Adipose tissue (tissue), 3 donors: ENCODE results near the gene ARL8A. TPM values are rescaled to one million over a fixed set of nuclear protein-coding genes. Genes with fewer than 3 reads are reported as not detected.
"Not testable (repeated sequence)": the region's sequence is repeated elsewhere in the genome, so short reads cannot be mapped to it uniquely, and the experiment has no call there.

ENCODE experiments used
- H3K27ac ChIP-seq: one replicate; pipeline ENCODE4 v1.5.1; 2013; ENCODE audit warnings: low read depth, low read length
- WGBS, 3 donors: extraction: QIAGEN DNeasy Blood & Tissue Kit; methylation state at CpG; one replicate each; pipeline ENCODE4 v1.1.7; 2013; 5-methylcytosine and 5-hydroxymethylcytosine counted together
- polyA plus RNA-seq, 3 donors: library from polyadenylated mRNA; stranded (reverse); fragments of 200-250 nt; gene quantifications; one replicate each; pipeline ENCODE4 v1.2.3, GENCODE V29; 2013
- donor health status: healthy with polysubstance abuse.
- donor health status: Bipolar disorder and iron deficiency.
- donor health status: healthy.

Gene ARL8A
- polyA plus RNA-seq, 3 donors: 14.3 to 36.4 (median 31.0) TPM

DNA sequence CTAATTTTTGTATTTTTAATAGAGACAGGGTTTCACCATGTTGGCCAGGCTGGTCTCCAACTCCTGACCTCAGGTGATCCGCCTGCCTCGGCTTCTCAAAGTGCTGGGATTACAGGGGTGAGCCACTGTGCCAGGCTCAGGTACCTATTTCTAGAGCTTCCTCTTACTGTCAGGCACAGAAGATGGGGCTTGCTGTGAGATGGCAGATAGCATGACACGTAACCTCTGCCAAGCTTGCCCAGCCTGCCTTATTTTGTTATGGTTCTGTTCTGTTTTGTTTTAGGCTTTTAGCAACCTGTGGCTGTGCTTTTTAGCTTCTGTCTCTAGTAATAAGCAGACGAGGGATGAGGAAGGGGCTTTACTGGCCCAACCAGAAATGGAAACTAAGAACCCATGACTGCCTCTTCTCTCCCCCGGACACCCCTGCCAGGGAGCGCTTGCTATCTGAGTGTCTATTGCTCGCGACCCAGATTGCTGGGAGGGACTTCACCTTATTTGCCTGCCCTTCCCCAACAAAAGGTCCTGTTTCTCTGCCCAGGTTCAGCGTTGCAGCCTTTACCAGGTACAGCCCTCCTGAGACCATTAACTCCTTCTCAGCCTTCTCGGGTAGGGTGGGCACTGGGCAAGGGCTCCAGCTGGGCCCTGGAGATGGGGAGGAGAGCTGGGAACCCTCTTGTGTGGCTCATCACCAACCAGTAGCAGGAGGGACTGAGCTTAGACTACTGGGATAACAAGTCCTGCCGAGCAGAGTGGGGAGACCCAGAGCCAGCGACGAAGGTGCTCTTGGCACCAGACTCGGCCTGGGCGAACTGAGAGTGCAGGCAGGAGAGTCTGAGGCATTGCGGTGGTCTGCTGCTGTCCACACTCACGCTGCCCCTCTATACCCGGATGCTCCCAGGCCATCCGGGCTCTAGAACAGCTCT, 35.6 kb upstream of the ARL8A start:
- WGBS, 3 donors: 70 to 78% (median 77%) methylated on average over 19 of the region's 19 CpGs
- no peak overlapping the region for H3K27ac ChIP-seq

- 85 to 90% (median 88%) methylated on average over 29 of the region's 29 CpGs for WGBS, 3 donors
- H3K27ac ChIP-seq: no peak overlapping the region
Observed at GRCh38 chr1:202176949-202177927, 32.7 kb upstream of the ARL8A start.

DNA sequence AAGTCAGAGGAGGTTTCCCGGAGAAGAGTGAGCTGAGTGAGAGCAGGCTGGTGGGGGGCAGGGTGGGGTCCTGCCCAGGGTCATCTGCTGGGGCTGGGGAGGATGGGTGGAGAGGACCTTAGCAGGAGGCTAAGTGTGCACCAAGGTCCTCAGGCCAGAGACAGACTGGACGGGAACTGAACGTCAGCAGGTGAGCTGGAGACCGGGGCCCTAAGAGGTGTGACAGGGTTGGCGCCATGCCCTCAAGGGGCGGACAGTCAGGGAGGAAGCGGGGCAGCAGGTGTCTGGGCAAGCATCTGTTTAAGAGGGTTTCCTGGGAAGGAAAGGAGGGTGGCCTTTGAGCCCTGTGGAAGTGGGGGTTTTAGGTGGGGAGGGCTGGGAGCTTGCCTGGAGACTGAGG, 29.5 kb upstream of the ARL8A start:
- 80 to 91% (median 80%) methylated on average over 7 of the region's 7 CpGs for WGBS, 3 donors

GRCh38 chr1:202172015-202172355, 27.4 kb upstream of the ARL8A start:
- no peak overlapping the region for H3K27ac ChIP-seq
- 92 to 95% (median 94%) methylated on average over 5 of the region's 5 CpGs for WGBS, 3 donors

More for the DNA sequence above, 29.5 kb upstream of the ARL8A start:
- H3K27ac ChIP-seq: no peak overlapping the region

GRCh38 chr1:202171292-202172014, 26.9 kb upstream of the ARL8A start:
- WGBS, 3 donors: 92 to 95% (median 93%) methylated on average over 11 of the region's 11 CpGs
- no peak overlapping the region for H3K27ac ChIP-seq

DNA sequence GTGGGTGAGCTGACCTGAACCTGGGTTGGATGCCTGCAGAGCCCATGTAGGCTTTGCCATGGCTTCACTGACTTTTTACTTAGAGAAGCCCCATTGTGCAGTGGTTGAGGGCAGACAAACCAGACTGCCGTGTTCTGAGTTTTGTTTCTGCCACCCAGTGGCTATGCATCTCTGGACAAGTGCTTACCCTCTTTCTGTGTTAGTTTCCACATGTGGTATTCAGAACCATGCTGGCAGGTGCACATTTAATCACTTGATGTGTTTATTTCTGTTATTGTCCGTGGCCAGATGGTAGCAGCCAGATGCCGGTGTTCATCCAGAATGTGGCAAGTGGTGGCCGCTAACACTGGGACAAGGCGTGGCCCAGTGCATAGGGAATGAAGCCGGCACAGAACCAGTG, 26.2 kb upstream of the ARL8A start:
- H3K27ac ChIP-seq: no peak overlapping the region
- WGBS, 3 donors: 83 to 86% (median 84%) methylated on average over 6 of the region's 6 CpGs

DNA sequence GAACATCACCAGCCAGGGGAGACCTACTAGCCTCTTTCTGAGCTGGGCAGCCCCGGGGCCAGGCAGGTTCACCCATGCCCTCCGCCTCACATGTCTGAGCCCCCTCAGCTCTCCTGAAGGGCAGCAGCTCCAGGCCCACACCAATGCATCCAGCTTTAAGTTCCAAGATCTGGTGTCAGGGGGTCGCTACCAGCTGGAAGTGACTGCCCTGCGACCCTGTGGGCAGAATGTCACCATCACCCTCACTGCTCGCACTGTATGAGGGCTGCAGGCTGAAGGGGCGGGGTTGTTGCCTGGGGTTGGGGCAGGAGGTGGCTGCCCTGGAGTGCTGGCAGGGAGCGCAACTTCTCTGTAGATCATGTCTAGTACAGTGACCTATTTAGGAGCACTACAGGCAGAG, 24.3 kb upstream of the ARL8A start:
- no peak overlapping the region for H3K27ac ChIP-seq
- WGBS, 3 donors: 94 to 95% (median 94%) methylated on average over 7 of the region's 7 CpGs

GRCh38 chr1:202167708-202168415, 23.3 kb upstream of the ARL8A start:
- 54 to 62% (median 62%) methylated on average over 17 to 18 of the region's 18 CpGs for WGBS, 3 donors
- no peak overlapping the region for H3K27ac ChIP-seq

DNA sequence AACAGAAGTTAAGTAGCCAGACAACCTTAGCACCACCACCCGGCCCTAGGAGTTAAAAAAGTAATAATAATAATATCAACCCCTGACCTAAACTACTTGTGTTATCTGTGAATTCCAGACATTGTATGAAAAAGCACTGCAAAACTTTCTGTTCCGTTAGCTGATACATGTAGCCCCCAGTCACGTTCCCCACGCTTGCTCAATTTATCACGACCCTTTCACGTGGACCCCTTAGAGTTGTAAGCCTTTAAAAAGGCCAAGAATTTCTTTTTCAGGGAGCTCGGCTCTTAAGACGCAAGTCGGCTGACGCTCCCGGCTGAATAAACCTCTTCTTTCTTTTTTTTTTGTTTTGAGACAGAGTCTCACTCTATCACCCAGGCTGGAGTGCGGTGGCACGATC, 22.5 kb upstream of the ARL8A start:
- 76 to 87% (median 78%) methylated on average over 11 to 13 of the region's 13 CpGs for WGBS, 3 donors
- H3K27ac ChIP-seq: not testable (repeated sequence)

DNA sequence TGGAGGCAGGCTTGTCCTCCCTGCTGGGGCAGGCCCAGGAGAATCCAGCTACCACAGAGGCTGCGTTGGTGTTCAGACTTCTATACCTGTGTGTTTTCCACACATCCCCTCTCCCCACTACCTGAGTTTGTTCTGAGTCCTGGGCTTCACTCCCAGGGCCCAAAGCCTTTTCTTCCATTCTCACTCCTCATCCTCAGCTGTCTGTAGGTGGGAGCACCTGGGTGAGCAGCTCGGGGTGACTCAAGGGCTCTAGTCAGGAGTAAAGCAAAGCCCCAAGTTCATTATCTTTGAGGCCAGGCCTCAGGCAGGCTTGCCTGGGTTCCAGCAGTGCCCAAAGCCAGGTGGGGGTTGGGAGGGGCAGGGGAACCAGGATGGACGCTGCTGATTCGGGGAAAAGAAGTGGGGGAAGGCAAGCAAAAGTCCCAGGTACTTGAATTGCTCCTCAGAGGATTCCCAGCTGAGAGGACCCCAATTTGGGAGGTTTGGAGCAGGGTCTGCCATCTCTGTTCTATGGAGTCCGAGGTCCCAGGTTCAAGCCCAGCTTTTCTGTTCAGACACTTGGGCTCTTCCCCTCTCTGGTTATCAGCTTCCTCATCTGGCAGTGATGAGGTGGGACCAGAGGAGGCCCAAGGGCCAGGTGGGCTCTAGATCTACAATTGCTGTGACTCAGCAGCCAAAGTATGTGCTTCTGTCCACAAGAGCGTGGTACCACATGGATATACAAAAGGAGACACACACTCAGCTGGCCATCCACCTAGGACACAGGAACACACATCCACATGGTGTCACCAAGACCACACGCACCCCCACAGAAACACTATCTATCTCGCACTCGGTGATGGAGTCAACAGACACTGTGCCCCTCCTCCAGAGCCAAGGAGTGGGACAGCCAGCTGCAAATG, 21.7 kb upstream of the ARL8A start:
- H3K27ac ChIP-seq: no peak overlapping the region
- 88 to 89% (median 89%) methylated on average over 9 of the region's 9 CpGs for WGBS, 3 donors

DNA sequence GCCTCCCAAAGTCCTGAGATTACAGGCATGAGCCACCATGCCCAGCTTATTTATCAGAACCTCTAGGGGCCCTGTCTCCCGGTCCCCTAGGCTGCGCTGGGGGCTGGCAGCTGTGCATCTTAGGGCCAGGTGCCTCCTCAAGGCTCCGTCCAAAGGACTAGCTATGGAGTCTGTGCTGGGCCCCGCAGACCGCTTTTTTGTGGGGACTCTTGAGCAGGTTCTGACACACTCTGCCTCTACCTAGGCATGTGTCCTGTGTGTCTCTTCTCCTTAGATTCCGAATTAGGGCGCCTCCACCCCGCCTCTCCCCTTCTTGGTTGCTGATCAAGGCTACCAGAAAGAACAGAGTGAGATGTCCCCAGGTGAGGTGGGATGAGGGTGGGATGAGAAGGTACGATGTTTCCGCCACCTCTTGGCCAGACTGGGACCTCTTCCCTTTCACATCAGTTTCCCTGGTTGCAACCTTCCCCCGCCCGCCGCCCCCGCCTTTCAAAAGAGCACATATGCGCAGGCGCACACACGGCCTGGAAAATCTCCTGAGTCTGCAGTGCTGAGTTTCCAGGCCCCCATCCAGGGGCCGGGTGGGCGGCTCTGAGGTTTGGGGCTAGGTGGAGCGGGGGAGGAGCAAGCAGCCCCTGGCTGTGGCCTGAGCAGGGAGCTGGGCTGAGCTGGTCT, 20.9 kb upstream of the ARL8A start:
- WGBS, 3 donors: 73 to 86% (median 81%) methylated on average over 20 of the region's 20 CpGs
- no peak overlapping the region for H3K27ac ChIP-seq

- H3K27ac ChIP-seq: no peak overlapping the region
- 55 to 72% (median 56%) methylated on average over 11 of the region's 11 CpGs for WGBS, 3 donors
Observed at GRCh38 chr1:202164271-202165037, 19.9 kb upstream of the ARL8A start.

GRCh38 chr1:202163281-202164270, 19.0 kb upstream of the ARL8A start:
- no peak overlapping the region for H3K27ac ChIP-seq
- WGBS, 3 donors: 66 to 74% (median 69%) methylated on average over 12 of the region's 12 CpGs

GRCh38 chr1:202162418-202163280, 18.1 kb upstream of the ARL8A start:
- no peak overlapping the region for H3K27ac ChIP-seq
- WGBS, 3 donors: 34 to 43% (median 35%) methylated on average over 14 to 15 of the region's 15 CpGs
